Karpas-422 (cell line): ENCODE results near the gene SORCS2. TPM values are rescaled to one million over a fixed set of nuclear protein-coding genes. Genes with fewer than 3 reads are reported as not detected.

ENCODE experiments used
- DNase-seq: peaks from one replicate; pipeline ENCODE4 v3.0.0-alpha.2; 2015
- H2AFZ ChIP-seq: fragments of 200-600 bp; sonication (generic); 2 replicates; pipeline ENCODE4 v1.6.1; 2014; ENCODE audit warnings: antibody characterized with exemption, low read length, mixed read lengths
- H3K27ac ChIP-seq: fragments of 200-600 bp; sonication (generic); 2 replicates; pipeline ENCODE4 v1.5.1; 2014; ENCODE audit warnings: mild to moderate bottlenecking, low read length, moderate library complexity
- H3K27me3 ChIP-seq: fragments of 200-600 bp; sonication (generic); 2 replicates; pipeline ENCODE4 v1.6.1; 2014; ENCODE audit warnings: low read length, mixed read lengths
- H3K36me3 ChIP-seq: fragments of 200-600 bp; sonication (generic); 2 replicates; pipeline ENCODE4 v1.6.1; 2014; ENCODE audit warnings: low read length, mixed read lengths; ENCODE audit not compliant: insufficient read depth
- H3K4me1 ChIP-seq: fragments of 200-600 bp; sonication (generic); 2 replicates; pipeline ENCODE4 v1.6.1; 2014; ENCODE audit warnings: mild to moderate bottlenecking, low read length, mixed read lengths
- H3K4me2 ChIP-seq: fragments of 200-600 bp; sonication (generic); 2 replicates; pipeline ENCODE4 v1.6.1; 2014; ENCODE audit warnings: low read length, low read depth, mild to moderate bottlenecking; ENCODE audit not compliant: poor library complexity, severe bottlenecking
- H3K4me3 ChIP-seq: fragments of 200-600 bp; sonication (generic); 2 replicates; pipeline ENCODE4 v1.5.1; 2014; ENCODE audit warnings: mild to moderate bottlenecking, antibody characterized with exemption, low read length, mixed read lengths
- H3K79me2 ChIP-seq: fragments of 200-600 bp; sonication (generic); 2 replicates; pipeline ENCODE4 v1.6.1; 2014; ENCODE audit warnings: mild to moderate bottlenecking, low read length, mixed read lengths
- H3K9ac ChIP-seq: fragments of 200-600 bp; sonication (generic); 2 replicates; pipeline ENCODE4 v1.6.0; 2014; ENCODE audit warnings: low read length
- H3K9me2 ChIP-seq: fragments of 200-600 bp; sonication (generic), shearing (Covaris generic); replicated peaks from 2 replicates; pipeline ENCODE4 v1.6.0; 2014; ENCODE audit warnings: mild to moderate bottlenecking, low read length, moderate library complexity; ENCODE audit not compliant: insufficient read depth
- H3K9me3 ChIP-seq: fragments of 300-700, 200-600 bp; sonication (generic); 2 replicates; pipeline ENCODE4 v1.6.1; 2014; ENCODE audit warnings: low read length, mixed read lengths
- H4K20me1 ChIP-seq: fragments of 200-600 bp; sonication (generic); 2 replicates; pipeline ENCODE4 v1.6.1; 2014; ENCODE audit warnings: mild to moderate bottlenecking, antibody characterized with exemption, low read length, low read depth; ENCODE audit not compliant: insufficient read depth
- total RNA-seq: library from RNA; depleted of rRNA; stranded (reverse); fragments of >200 nt; shearing (Covaris generic); gene quantifications from 2 replicates; pipeline ENCODE4 v1.2.3, GENCODE V29; 2014; ENCODE audit warnings: low replicate concordance

SORCS2 gene
- total RNA-seq, 1 experiment from 2014 or later = not detected

DNA sequence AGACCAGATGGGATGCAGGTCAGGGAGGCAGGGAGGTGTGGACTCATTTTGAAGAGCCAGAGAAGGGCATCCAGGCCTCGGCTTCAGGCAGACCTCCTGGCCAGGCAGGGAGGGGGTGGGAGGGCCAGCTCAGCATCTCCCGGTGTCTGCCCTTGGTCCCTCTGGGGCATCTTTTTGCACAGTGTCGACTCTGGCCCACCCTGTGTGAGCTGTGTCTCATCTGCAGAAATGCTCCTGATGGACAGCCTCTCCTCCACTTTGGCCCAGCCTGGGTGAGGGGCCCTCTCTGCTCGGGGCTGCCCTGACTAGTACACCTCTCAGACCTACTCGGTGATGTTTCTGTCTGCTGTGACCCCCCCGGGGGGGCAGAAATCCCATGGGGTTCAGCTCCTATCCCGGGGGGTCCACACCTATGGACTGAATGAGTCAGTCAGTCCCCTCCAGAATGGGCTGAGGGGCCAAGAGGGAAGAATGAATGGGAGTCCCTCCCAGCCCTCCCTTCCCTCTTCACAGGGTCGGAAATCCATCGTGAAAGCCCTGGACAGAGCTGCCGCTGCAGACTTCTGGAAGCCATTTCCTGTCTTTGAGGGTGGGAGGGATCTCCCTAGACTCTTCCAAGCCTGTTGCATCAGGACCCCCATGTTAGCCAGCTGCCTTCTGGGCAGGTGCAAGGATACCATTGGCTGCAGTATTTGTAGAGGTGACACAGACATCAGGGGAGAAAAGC is 439.1 kb downstream of the SORCS2 start:
- H2AFZ ChIP-seq = no peak overlapping the region
- H3K4me1 ChIP-seq = no peaks in the 10 kb centered on the region
- no peaks in the 10 kb centered on the region for H3K9me3 ChIP-seq
- no peaks in the 10 kb centered on the region for H3K9me2 ChIP-seq
- no peak overlapping the region for H3K4me3 ChIP-seq
- DNase-seq = no peak
- no peak overlapping the region for H3K9ac ChIP-seq
- no peak overlapping the region for H3K4me2 ChIP-seq
- H3K36me3 ChIP-seq = no peaks in the 10 kb centered on the region
- H4K20me1 ChIP-seq = no peaks in the 10 kb centered on the region
- no peak overlapping the region for H3K27ac ChIP-seq
- H3K79me2 ChIP-seq = no peaks in the 10 kb centered on the region
- H3K27me3 ChIP-seq = no peaks in the 10 kb centered on the region

DNA sequence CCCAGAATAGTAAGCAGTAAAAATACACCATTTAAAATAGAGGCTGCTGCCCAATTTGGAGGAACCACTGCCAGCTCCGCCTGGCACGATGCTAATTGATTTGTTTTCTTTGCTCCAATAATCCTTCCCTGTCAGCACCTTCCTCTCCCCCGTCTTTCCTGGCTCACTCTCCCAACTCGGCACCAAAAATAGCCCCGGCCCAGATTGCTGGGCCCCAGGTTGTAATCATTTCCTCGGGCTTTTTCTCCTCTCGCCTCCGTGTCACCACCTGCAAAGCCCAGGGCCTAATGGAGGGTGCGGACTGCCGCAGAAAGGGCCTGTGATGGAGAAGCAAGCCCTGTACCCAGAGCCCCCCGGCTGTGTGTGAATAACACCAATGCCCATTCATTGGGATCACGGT is 440.0 kb downstream of the SORCS2 start:
- Histone ChIP-seq H3K9me3 (no peaks in the 10 kb centered on the region), H3K9me2 (no peaks in the 10 kb centered on the region), H3K4me3 (no peak overlapping the region), H3K36me3 (no peaks in the 10 kb centered on the region), H2AFZ (no peak overlapping the region), H4K20me1 (no peaks in the 10 kb centered on the region), H3K9ac (no peak overlapping the region), H3K4me2 (no peak overlapping the region), H3K79me2 (no peaks in the 10 kb centered on the region), H3K4me1 (no peaks in the 10 kb centered on the region), H3K27ac (no peak overlapping the region), H3K27me3 (no peaks in the 10 kb centered on the region)
- DNase-seq = no peak

DNA sequence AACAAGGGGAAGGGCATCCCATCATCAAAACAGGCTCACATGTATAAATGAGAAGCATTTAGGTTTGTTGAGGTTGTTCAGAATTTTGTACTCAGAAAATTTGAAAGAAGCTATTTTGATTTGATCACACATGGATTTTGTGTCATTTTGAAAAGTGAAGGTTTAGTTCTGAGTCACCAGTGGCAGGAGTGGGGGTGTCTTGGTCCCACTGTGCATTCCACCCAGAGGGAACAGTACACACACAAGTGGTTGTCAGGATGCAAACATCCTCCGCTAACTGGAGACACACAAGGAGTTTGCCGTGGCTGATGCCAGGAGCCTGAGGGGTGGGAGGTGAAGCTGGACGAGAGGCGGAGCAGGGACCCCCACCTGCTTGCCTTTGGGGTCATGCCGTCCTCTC is 440.6 kb downstream of the SORCS2 start:
- H3K4me2 ChIP-seq = no peak overlapping the region
- H4K20me1 ChIP-seq = no peaks in the 10 kb centered on the region
- H3K4me1 ChIP-seq = no peaks in the 10 kb centered on the region
- no peaks in the 10 kb centered on the region for H3K9me2 ChIP-seq
- no peak overlapping the region for H2AFZ ChIP-seq
- H3K9ac ChIP-seq = no peak overlapping the region
- H3K27ac ChIP-seq = no peak overlapping the region
- H3K27me3 ChIP-seq = no peaks in the 10 kb centered on the region
- H3K36me3 ChIP-seq = no peaks in the 10 kb centered on the region
- no peaks in the 10 kb centered on the region for H3K9me3 ChIP-seq
- H3K4me3 ChIP-seq = no peak overlapping the region
- no peak for DNase-seq
- H3K79me2 ChIP-seq = no peaks in the 10 kb centered on the region

DNA sequence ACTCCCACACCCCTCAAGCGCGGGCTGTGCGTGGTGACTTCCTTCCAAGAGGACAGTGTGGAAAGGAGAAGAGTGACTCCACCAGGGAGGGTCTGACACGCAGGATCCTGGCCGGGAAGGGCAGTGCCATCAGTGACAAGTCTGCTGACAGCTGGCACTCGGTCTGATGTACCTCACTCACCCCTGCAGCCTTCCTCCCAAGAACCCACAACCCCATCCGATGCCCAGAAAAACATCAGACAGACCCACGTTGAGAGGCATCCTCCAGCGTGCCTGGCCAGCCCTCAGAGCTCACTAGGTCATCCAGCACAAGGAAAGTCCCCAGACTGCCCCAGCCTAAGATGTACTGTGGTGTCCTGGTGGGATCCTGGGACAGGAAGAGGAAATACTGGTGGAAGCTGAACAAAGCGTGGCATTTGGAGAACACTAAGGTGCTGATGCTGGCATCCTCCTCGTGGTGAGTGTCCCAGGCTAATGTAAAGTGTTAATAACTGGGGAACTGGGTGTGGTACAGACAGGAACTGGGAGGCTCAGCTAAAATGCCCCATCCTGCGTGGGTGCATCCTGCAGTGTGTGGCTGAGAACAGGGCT is 442.4 kb downstream of the SORCS2 start:
- H4K20me1 ChIP-seq = no peaks in the 10 kb centered on the region
- no peak overlapping the region for H3K9ac ChIP-seq
- H3K4me2 ChIP-seq = no peak overlapping the region
- H3K4me3 ChIP-seq = no peak overlapping the region
- no peak overlapping the region for H3K27ac ChIP-seq
- no peaks in the 10 kb centered on the region for H3K9me3 ChIP-seq
- no peaks in the 10 kb centered on the region for H3K4me1 ChIP-seq
- H3K36me3 ChIP-seq = no peaks in the 10 kb centered on the region
- no peak for DNase-seq
- H3K9me2 ChIP-seq = no peaks in the 10 kb centered on the region
- H3K27me3 ChIP-seq = no peaks in the 10 kb centered on the region
- no peak overlapping the region for H2AFZ ChIP-seq
- no peaks in the 10 kb centered on the region for H3K79me2 ChIP-seq

DNA sequence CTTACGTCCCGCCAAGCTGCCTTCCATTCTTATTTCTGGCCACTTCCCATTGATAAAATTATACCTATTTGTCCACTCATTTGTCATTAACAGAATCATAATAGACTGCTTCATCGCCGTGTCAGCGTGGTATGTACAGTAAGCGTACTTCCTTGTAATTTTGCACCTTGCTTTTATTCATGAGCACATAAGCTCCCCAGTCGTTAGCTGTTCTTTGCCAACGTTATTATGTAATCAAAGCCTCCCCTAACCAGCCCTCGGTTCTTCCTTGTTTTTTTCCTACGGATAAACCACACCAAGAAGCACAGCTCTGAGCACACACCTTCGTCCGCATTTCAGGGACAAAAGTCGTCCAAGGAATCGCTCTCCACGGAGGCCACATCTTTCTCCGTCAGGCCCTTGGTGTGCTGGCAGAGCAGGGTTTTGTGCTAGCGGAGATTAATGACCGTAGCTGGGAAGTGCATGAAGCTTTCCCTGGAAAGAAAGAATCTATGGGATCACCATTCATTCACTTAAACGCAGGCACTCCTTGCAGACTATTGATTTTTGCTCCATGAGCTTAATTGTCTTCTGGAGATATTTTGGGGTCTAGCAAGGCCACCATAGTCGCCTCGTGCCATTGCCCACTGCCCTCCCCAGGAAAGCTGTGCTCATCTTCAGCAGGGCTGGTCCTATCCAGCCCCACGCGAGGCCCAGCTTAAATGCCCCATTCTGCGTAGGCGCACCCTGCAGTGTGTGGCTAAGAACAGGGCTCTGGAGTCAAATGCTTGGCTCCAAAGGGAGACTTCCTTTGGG is 443.3 kb downstream of the SORCS2 start:
- H3K9me3 ChIP-seq = no peaks in the 10 kb centered on the region
- H3K4me1 ChIP-seq = no peaks in the 10 kb centered on the region
- H3K27ac ChIP-seq = no peak overlapping the region
- H2AFZ ChIP-seq = no peak overlapping the region
- no peak for DNase-seq
- H3K9me2 ChIP-seq = no peaks in the 10 kb centered on the region
- no peaks in the 10 kb centered on the region for H3K79me2 ChIP-seq
- H3K9ac ChIP-seq = no peak overlapping the region
- no peaks in the 10 kb centered on the region for H4K20me1 ChIP-seq
- H3K36me3 ChIP-seq = no peaks in the 10 kb centered on the region
- H3K4me3 ChIP-seq = no peak overlapping the region
- no peak overlapping the region for H3K4me2 ChIP-seq
- H3K27me3 ChIP-seq = no peaks in the 10 kb centered on the region

DNA sequence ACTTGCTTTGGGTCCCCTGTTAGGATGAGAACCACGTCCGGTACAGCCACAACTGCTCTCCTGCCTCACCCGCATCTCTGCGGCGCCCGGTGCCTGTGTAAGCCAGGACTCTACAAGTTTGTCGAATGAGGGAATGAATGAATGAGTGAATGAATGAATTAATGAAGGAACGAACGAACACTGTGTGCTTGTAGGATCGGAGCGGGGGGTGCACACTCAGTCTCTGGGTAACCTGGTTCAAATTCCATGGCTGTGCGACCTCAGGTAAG is 443.8 kb downstream of the SORCS2 start:
- no peak overlapping the region for H3K9ac ChIP-seq
- no peak for DNase-seq
- H3K36me3 ChIP-seq = no peaks in the 10 kb centered on the region
- no peaks in the 10 kb centered on the region for H3K9me3 ChIP-seq
- H3K4me3 ChIP-seq = no peak overlapping the region
- H3K27ac ChIP-seq = no peak overlapping the region
- H4K20me1 ChIP-seq = no peaks in the 10 kb centered on the region
- no peaks in the 10 kb centered on the region for H3K79me2 ChIP-seq
- H3K9me2 ChIP-seq = no peaks in the 10 kb centered on the region
- no peak overlapping the region for H3K4me2 ChIP-seq
- H3K4me1 ChIP-seq = no peaks in the 10 kb centered on the region
- H2AFZ ChIP-seq = no peak overlapping the region
- H3K27me3 ChIP-seq = no peaks in the 10 kb centered on the region

DNA sequence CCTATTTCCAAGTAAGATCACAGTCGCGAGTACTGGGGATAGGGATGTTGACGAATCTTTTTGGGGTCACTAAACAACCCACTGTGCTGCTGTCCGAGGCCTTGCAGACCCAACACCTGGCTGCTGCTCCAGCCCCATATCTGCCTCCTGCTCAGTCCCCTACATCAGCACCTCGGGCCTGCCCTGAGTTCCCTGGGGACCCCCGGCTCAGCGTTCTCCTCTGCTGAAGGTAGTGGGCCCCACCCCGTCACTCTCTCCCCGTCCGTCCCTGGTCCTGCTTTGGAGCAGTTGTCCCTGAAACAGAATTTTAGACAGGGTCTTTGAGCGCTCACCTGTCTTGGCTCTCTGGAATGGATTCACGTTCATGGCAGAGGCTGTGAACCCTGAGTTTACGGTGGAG is 444.8 kb downstream of the SORCS2 start:
- H2AFZ ChIP-seq = no peak overlapping the region
- no peaks in the 10 kb centered on the region for H3K27me3 ChIP-seq
- H3K36me3 ChIP-seq = no peaks in the 10 kb centered on the region
- H3K4me3 ChIP-seq = no peak overlapping the region
- no peaks in the 10 kb centered on the region for H4K20me1 ChIP-seq
- no peak overlapping the region for H3K4me2 ChIP-seq
- H3K9me2 ChIP-seq = no peaks in the 10 kb centered on the region
- no peak for DNase-seq
- H3K27ac ChIP-seq = no peak overlapping the region
- no peaks in the 10 kb centered on the region for H3K79me2 ChIP-seq
- no peaks in the 10 kb centered on the region for H3K4me1 ChIP-seq
- H3K9ac ChIP-seq = no peak overlapping the region
- no peaks in the 10 kb centered on the region for H3K9me3 ChIP-seq

DNA sequence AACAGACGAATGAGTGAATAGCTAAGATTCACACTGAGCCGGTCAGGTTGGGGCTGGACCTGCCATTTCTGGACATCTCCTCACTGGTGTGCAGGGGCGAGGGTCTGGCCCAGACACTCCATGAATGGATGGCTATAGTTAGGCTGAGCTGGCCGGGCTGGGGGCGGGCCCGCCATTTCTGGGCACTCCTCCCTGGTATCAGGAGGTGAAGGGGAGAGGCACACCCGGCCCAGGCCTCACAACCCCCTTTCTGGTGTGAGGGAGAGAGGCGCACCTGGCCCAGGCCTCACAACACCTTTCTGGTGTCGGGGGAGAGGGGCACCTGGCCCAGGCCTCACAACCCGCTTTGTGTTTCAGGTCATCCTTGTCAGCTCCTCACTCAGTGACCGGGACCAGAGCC is 445.6 kb downstream of the SORCS2 start:
- Histone ChIP-seq H3K27me3 (no peaks in the 10 kb centered on the region), H2AFZ (no peak overlapping the region), H4K20me1 (no peaks in the 10 kb centered on the region), H3K79me2 (no peaks in the 10 kb centered on the region), H3K9me2 (no peaks in the 10 kb centered on the region), H3K9ac (no peak overlapping the region), H3K4me3 (no peak overlapping the region), H3K4me1 (no peaks in the 10 kb centered on the region), H3K4me2 (no peak overlapping the region), H3K9me3 (no peaks in the 10 kb centered on the region), H3K27ac (no peak overlapping the region), H3K36me3 (no peaks in the 10 kb centered on the region)
- no peak for DNase-seq
